ENCODE results near the gene APOBEC2.

DNA sequence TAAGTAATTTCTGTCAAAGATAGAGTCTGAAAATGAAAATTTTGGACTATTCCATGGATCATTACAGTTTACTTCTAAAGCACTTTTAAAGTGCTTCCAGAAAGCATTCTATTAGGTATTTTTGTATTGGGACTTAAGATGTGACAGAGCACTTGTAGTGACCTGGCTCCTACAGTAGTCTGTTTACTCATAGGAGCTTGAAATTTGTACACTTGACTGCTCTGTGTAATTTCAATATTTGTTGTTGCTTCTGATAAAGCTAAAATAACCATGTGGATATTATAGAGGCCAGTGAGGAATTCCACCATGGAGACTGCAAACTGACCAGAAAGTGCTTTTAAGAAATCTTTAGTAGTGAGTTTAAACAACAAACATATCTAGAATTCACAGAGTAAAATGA lies 30.1 kb downstream of the APOBEC2 start:
- no peak for TF ChIP-seq ZNF274 (IDR thresholded peaks at IDR 0.05; ENCODE audit: borderline replicate concordance, low read depth, low read length)
- no peak for TF ChIP-seq EWSR1 (IDR thresholded peaks at IDR 0.05; ENCODE audit: borderline replicate concordance, low read depth, partially characterized antibody)
- TF ChIP-seq ZNF12 (CRISPR knock-in tag; IDR thresholded peaks at IDR 0.05), result no peak
- TF ChIP-seq MAZ (CRISPR knock-in tag; conservative IDR thresholded peaks at IDR 0.05 in 1 of 2, IDR thresholded peaks at IDR 0.05 in 1 of 2), result no peak
- TF ChIP-seq KLF16 (IDR thresholded peaks at IDR 0.05), result no peak
- TF ChIP-seq, protein P1, sequence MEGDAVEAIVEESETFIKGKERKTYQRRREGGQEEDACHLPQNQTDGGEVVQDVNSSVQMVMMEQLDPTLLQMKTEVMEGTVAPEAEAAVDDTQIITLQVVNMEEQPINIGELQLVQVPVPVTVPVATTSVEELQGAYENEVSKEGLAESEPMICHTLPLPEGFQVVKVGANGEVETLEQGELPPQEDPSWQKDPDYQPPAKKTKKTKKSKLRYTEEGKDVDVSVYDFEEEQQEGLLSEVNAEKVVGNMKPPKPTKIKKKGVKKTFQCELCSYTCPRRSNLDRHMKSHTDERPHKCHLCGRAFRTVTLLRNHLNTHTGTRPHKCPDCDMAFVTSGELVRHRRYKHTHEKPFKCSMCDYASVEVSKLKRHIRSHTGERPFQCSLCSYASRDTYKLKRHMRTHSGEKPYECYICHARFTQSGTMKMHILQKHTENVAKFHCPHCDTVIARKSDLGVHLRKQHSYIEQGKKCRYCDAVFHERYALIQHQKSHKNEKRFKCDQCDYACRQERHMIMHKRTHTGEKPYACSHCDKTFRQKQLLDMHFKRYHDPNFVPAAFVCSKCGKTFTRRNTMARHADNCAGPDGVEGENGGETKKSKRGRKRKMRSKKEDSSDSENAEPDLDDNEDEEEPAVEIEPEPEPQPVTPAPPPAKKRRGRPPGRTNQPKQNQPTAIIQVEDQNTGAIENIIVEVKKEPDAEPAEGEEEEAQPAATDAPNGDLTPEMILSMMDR (IDR thresholded peaks at IDR 0.05 in 2 of 3, conservative IDR thresholded peaks at IDR 0.05 in 1 of 3; ENCODE audit: insufficient read depth in 2 of 3, low read depth in 1 of 3, low read length in 3 of 3), result no peak
- TF ChIP-seq ZC3H11A (IDR thresholded peaks at IDR 0.05; ENCODE audit: low read depth, low read length), result no peak
- TF ChIP-seq MEF2A (IDR thresholded peaks at IDR 0.05; ENCODE audit: control insufficient read depth, low read depth, low read length), result no peak
- TF ChIP-seq ZKSCAN1 (IDR thresholded peaks at IDR 0.05; ENCODE audit: low read depth, low read length), result no peak
- no peak for TF ChIP-seq SREBF2 (CRISPR knock-in tag; IDR thresholded peaks at IDR 0.05)
- TF ChIP-seq CTBP1 (IDR thresholded peaks at IDR 0.05; ENCODE audit: borderline replicate concordance), result no peak
- no peak for TF ChIP-seq JUN (IDR thresholded peaks at IDR 0.05; ENCODE audit: borderline replicate concordance, low read depth, low read length)
- TF ChIP-seq JUN (CRISPR knock-in tag; IDR thresholded peaks at IDR 0.05; ENCODE audit: borderline replicate concordance), result no peak
- TF ChIP-seq CHD1 (IDR thresholded peaks at IDR 0.05; ENCODE audit: low read length), result no peak

All from K562 (cell line).